ENCODE results near the gene CHCHD5. TPM values are rescaled to one million over a fixed set of nuclear protein-coding genes. Genes with fewer than 3 reads are reported as not detected.
A peak's percentile ranks its signal among the peaks of the same experiment; 100 is the strongest.

Gene CHCHD5
- total RNA-seq, 1 experiment from 2014 or later, result 46.7 TPM

- H3K36me3 ChIP-seq (ENCODE audit: control insufficient read depth, insufficient read depth, low read length), result no peaks in the 10 kb centered on the region
- in situ Hi-C loops (cut with HindIII; ENCODE audit: low pct_unique_long_range_greater_than_20kb, low sequenced_read_pairs), result no loop called here
- TF ChIP-seq SIN3A (IDR thresholded peaks at IDR 0.05; ENCODE audit: borderline replicate concordance, insufficient read depth, low read depth, low read length) (no peak), TCF7L2 (IDR thresholded peaks at IDR 0.05; ENCODE audit: low read depth, low read length) (peak; percentile 78)
- no TSS peak for BruUV-seq (replicated peaks)
- H3K27ac ChIP-seq (ENCODE audit: low read length), result peak overlapping the region; percentile 62
- intact Hi-C loops (cut with micrococcal nuclease; ENCODE audit: unreplicated experiment), result loop anchor here (2.0 kb wide), 1 partner anchor 99 kb away; no protein-coding TSS in a partner anchor
- H3K27me3 ChIP-seq (ENCODE audit: control insufficient read depth, insufficient read depth, low read length), result no peaks in the 10 kb centered on the region
- ATAC-seq (peak; percentile 84), DNase-seq (ENCODE audit: low read depth, low spot score) (peak; percentile 54)
- ChIA-PET POLR2A (interaction anchor here (0.6 to 2.0 kb wide), 2 partner anchors 14 to 18 kb away, joined by 4 to 15 read pairs; no protein-coding TSS in a partner anchor), CTCF (interaction anchor here (0.7 to 4.5 kb wide), 3 partner anchors 32 to 98 kb away, joined by 3 to 38 read pairs (median 4); no protein-coding TSS in a partner anchor)
- H3K9me3 ChIP-seq (ENCODE audit: control insufficient read depth, insufficient read depth, low read depth, low read length), result no peaks in the 10 kb centered on the region
- peaks cover 23% of the 10 kb centered on the region for H3K4me1 ChIP-seq (ENCODE audit: control insufficient read depth, insufficient read depth, low read length)
- H3K4me3 ChIP-seq (ENCODE audit: low read depth in 2 of 2, low read length in 2 of 2), result peak overlapping the region in 1 of 2 experiments; percentile 44; a peak in 2 of 4 replicates
Measured at GRCh38 chr2:112627060-112628040, 42.9 kb downstream of the CHCHD5 start.

GRCh38 chr2:112629224-112629623, 44.8 kb downstream of the CHCHD5 start:
- no peak for ATAC-seq
- in situ Hi-C loops (cut with HindIII; ENCODE audit: low pct_unique_long_range_greater_than_20kb, low sequenced_read_pairs) (no loop called here), intact Hi-C loops (cut with micrococcal nuclease; ENCODE audit: unreplicated experiment) (no loop called here)
- POLR2A ChIA-PET, result interaction anchor here (2.0 kb wide), 1 partner anchor 12 kb away, joined by 4 read pairs; no protein-coding TSS in a partner anchor
- BruUV-seq (replicated peaks), result no TSS peak
- Histone ChIP-seq H3K27me3 (ENCODE audit: control insufficient read depth, insufficient read depth, low read length) (no peaks in the 10 kb centered on the region), H3K36me3 (ENCODE audit: control insufficient read depth, insufficient read depth, low read length) (no peaks in the 10 kb centered on the region), H3K9me3 (ENCODE audit: control insufficient read depth, insufficient read depth, low read depth, low read length) (no peaks in the 10 kb centered on the region), H3K4me1 (ENCODE audit: control insufficient read depth, insufficient read depth, low read length) (peaks cover 23% of the 10 kb centered on the region), H3K4me3 (ENCODE audit: low read depth in 2 of 2, low read length in 2 of 2) (no peak overlapping the region), H3K27ac (ENCODE audit: low read length) (no peak overlapping the region)
- CTCF ChIA-PET, result no interaction called here
- DNase-seq (ENCODE audit: low read depth, low spot score), result no peak
- TF ChIP-seq CTCF (IDR thresholded peaks at IDR 0.05), result no peak
- no peak for TF ChIP-seq REST (IDR thresholded peaks at IDR 0.05; ENCODE audit: insufficient read depth in 1 of 2, low read depth in 2 of 2, low read length in 1 of 2)
- no peak for TF ChIP-seq TCF7L2 (IDR thresholded peaks at IDR 0.05; ENCODE audit: low read depth, low read length)
- no peak for TF ChIP-seq SIN3A (IDR thresholded peaks at IDR 0.05; ENCODE audit: borderline replicate concordance, insufficient read depth, low read depth, low read length)
- no peak for TF ChIP-seq POLR2AphosphoS5 (IDR thresholded peaks at IDR 0.05; ENCODE audit: low read depth, low read length)
